ENCODE measurements around the gene KRTAP4-6. TPM values are rescaled to one million over a fixed set of nuclear protein-coding genes. Genes with fewer than 3 reads are reported as not detected.
"Not testable (repeated sequence)": the region's sequence is repeated elsewhere in the genome, so short reads cannot be mapped to it uniquely, and the experiment has no call there.

Gene KRTAP4-6
- not detected in 2 replicates for total RNA-seq (2014; rRNA removed; shearing (Covaris generic))

DNA sequence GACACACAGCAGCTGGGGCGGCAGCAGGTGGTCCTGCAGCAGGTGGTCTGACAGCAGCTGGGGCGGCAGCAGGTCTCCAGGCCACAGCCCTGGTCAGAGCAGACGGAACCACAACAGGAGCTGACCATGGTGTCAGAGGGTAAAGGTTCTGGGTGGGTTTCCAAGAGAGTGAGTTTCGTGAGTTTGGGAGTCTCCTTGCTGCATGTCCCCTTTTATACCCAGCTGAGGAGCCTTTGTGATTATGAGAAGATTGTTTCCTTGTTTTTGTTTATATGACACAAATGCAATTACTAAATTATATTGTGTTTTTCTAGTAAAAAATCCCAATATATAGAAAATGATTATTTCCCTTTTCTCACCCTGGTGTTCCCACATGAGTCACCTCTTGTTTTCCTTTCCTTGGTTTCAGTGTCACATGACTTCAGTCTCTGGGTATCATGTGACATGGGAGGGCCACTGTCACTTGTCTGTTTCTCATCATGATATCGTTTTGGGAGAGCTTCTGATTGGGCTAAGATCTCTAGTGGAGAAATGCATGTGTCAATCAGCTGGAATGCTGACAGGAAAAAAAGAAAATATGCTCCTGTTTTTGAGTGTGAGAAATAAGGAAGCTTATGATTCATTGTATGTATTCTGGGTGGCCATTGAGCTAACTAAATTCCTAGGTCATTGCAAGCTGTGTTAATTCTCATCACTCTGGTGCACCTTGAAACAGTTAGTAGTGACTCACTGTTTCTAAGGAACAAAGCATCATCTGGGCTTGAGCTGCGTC lies at the start of gene KRTAP4-6:
TSS of gene KRTAP4-6 (minus strand) at position 185 of the 772 bp plus-strand sequence. CDS start at position 128, 57 bp downstream.
- Histone ChIP-seq H3K27ac (peak within 1 kb of the TSS; percentile 23; the same call in 1 of the 2 replicates), H3K4me1 (no peaks in the 10 kb centered on the region), H3K9me3 (replicated peaks) (peaks cover 11% of the 10 kb centered on the region), H3K36me3 (no peaks in the 10 kb centered on the region), H3K4me3 (no peak within 1 kb of the TSS), H3K27me3 (no peaks in the 10 kb centered on the region)
- peak in 1 of 2 experiments; percentile 11 for DNase-seq

GRCh38 chr17:41189837-41190318 lies 49.5 kb upstream of the KRTAP4-6 start, which contains the start of gene KRTAP9-1:
Gene KRTAP9-1 (plus strand): TSS chr17:41189887. CDS start chr17:41189887, 0 bp downstream.
- H3K27ac ChIP-seq: peak within 1 kb of the TSS; percentile 45; the same call in 1 of the 2 replicates
- H3K4me1 ChIP-seq: peaks cover 16% of the 10 kb centered on the region
- DNase-seq: peak in 1 of 2 experiments; percentile 11
- H3K36me3 ChIP-seq; H3K4me3 ChIP-seq; H3K27me3 ChIP-seq; H3K9me3 ChIP-seq (replicated peaks): not testable (repeated sequence)

DNA sequence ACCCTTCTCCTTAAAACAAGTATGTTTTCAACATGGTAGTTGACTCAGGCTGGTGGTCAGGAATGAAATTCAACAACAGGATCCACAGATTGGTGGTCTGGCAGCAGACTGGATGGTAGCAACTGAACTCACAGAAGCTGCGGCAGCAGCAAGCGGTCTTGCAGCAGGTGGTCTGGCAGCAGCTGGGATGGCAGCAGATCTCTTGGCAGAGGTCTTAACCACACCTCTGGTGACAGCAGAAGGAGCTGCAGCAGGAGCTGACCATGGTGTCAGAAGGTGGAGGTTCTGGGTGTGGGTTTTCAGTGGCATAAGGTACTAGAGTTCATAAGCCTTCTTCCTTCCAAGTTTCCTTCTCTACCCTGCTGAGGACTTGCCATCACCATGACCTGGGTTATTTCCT lies 46.5 kb upstream of the KRTAP4-6 start:
- H3K36me3 ChIP-seq: no peaks in the 10 kb centered on the region
- H3K4me1 ChIP-seq: peaks cover 30% of the 10 kb centered on the region
- DNase-seq: peak; percentile 54 to 61
- no peaks in the 10 kb centered on the region; the same call in 1 of the 2 replicates for H3K9me3 ChIP-seq (replicated peaks)
- no peak overlapping the region for H3K4me3 ChIP-seq
- no peaks in the 10 kb centered on the region for H3K27me3 ChIP-seq
- no peak overlapping the region for H3K27ac ChIP-seq

DNA sequence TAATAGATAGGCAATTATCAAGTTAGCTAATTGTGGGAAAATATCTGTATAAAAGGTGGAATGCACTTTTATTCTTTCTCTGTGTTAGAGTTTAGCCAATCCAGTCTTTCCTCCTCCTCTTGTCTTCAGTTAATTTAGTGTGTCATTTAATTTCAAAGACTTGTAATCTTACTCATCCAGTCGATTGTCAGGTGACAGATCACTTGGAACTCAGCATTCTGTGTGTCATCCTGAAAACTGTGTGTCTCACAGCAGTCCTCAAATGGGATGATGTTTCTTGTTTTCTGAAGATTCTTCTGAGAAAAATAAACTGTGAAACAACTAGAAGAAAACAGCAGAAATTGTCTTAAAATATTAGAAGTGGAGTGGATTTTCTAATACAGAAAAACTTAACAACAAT lies 44.7 kb upstream of the KRTAP4-6 start:
- no peak for DNase-seq
- H3K4me1 ChIP-seq: peaks cover 24% of the 10 kb centered on the region
- no peaks in the 10 kb centered on the region for H3K36me3 ChIP-seq
- no peaks in the 10 kb centered on the region for H3K9me3 ChIP-seq (replicated peaks)
- no peak overlapping the region for H3K4me3 ChIP-seq
- H3K27ac ChIP-seq: peak overlapping the region; percentile 24; the same call in 1 of the 2 replicates
- H3K27me3 ChIP-seq: no peaks in the 10 kb centered on the region

GRCh38 chr17:41184480-41184961 lies 44.2 kb upstream of the KRTAP4-6 start, which contains the start of gene KRTAP4-1:
Gene KRTAP4-1 (minus strand): TSS chr17:41184911. CDS start chr17:41184854, 57 bp downstream.
- Histone ChIP-seq H3K27ac (peak within 1 kb of the TSS; percentile 45), H3K27me3 (no peaks in the 10 kb centered on the region), H3K4me1 (peaks cover 24% of the 10 kb centered on the region), H3K4me3 (no peak within 1 kb of the TSS), H3K9me3 (replicated peaks) (no peaks in the 10 kb centered on the region), H3K36me3 (no peaks in the 10 kb centered on the region)
- peak; percentile 95 for DNase-seq

GRCh38 chr17:41178843-41179616 lies 38.7 kb upstream of the KRTAP4-6 start:
- peak overlapping the region; percentile 45; the same call in 1 of the 2 replicates for H3K27ac ChIP-seq
- DNase-seq: no peak
- no peaks in the 10 kb centered on the region for H3K36me3 ChIP-seq
- H3K9me3 ChIP-seq (replicated peaks): peaks cover 3% of the 10 kb centered on the region; the same call in 1 of the 2 replicates
- H3K4me1 ChIP-seq: peaks cover 21% of the 10 kb centered on the region
- no peaks in the 10 kb centered on the region for H3K27me3 ChIP-seq
- H3K4me3 ChIP-seq: no peak overlapping the region

DNA sequence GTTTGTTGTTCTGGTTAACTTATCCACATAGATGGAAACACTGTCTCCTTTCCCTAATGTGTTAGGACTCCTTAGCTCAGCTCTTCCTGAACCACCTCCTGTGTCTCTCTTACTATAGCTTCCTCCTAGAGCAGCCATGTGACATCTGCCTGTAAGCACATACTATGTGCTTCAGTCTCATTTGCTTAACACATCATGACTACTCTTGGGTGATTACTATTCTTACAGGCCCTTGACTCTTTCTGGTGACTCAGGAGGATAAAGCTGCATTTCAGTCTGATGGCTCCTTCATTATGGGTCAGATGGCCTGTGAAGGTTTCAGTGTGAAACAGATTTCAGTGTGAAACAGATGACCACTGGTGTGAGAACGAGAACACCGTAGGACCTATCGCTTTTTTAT lies 38.0 kb upstream of the KRTAP4-6 start:
- no peak overlapping the region for H3K4me3 ChIP-seq
- no peaks in the 10 kb centered on the region for H3K27me3 ChIP-seq
- peak overlapping the region; percentile 45 for H3K27ac ChIP-seq
- no peaks in the 10 kb centered on the region for H3K36me3 ChIP-seq
- H3K4me1 ChIP-seq: peaks cover 16% of the 10 kb centered on the region
- DNase-seq: no peak
- H3K9me3 ChIP-seq (replicated peaks): peaks cover 3% of the 10 kb centered on the region; the same call in 1 of the 2 replicates

DNA sequence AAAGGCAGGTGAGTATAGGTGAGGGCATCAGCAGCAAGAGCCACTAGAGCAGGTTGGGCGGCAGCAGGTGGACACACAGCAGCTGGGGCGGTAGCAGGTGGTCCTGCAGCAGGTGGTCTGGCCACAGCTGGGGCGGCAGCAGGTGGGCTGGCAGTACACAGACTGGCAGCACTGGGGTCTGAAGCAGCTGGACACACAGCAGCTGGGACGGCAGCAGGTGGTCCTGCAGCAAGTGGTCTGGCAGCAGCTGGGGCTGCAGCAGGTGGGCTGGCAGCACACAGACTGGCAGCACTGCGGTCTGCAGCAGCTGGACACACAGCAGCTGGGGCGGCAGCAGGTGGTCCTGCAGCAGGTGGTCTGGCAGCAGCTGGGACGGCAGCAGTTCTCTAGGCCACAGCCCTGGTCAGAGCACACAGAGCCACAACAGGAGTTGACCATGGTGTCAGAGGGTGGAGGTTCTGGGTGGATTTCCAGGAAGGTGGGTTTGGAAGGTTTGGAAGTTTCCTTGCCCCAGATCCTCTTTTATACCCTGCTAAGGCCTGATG lies 37.5 kb upstream of the KRTAP4-6 start, which contains the start of gene KRTAP4-2:
TSS of gene KRTAP4-2 (minus strand) at position 495 of the 545 bp plus-strand sequence. CDS start at position 438, 57 bp downstream.
- Histone ChIP-seq H3K27ac (peak within 1 kb of the TSS; percentile 45), H3K4me3 (no peak within 1 kb of the TSS), H3K36me3 (no peaks in the 10 kb centered on the region), H3K4me1 (peaks cover 12% of the 10 kb centered on the region), H3K9me3 (replicated peaks) (peaks cover 3% of the 10 kb centered on the region; the same call in 1 of the 2 replicates), H3K27me3 (no peaks in the 10 kb centered on the region)
- DNase-seq: peak; percentile 56 to 73

DNA sequence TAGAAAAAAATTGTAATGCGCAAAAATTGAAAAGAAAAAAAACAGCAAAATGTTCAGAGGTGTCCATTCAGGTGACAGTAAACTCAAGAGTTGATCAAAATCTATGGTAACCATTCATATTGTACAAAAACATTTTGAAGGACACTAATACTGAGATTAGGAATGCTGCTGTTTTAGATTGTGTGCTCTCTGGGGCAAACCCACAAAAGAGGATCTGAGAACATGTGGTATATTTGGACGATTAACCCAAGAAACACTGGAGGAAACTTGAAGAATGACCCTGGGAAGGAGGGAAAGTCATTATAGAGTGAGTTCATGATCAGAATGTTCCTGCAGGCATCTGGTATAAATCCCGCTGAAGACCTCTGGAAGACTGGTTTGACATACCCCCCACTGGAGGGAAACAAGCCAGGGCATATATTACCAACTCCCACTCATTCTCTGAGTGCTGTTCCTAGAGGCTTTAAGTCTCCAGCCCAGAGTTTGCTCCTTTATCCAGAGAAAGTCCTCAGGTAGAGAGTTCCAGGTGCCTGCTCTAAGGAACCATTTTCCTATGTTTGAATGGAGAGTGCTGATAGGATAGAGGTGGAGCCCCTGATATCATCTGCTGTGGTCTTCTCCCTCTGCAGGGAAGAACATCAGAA lies 36.5 kb upstream of the KRTAP4-6 start:
- H3K4me1 ChIP-seq: peaks cover 12% of the 10 kb centered on the region
- DNase-seq: no peak
- H3K9me3 ChIP-seq (replicated peaks): peaks cover 3% of the 10 kb centered on the region; the same call in 1 of the 2 replicates
- no peak overlapping the region for H3K4me3 ChIP-seq
- H3K36me3 ChIP-seq: no peaks in the 10 kb centered on the region
- H3K27me3 ChIP-seq: no peaks in the 10 kb centered on the region
- no peak overlapping the region; the same call in 1 of the 2 replicates for H3K27ac ChIP-seq

- Histone ChIP-seq H3K27ac (no peak overlapping the region), H3K4me1 (no peaks in the 10 kb centered on the region), H3K27me3 (no peaks in the 10 kb centered on the region)
Measured at GRCh38 chr17:41171886-41172285, 31.5 kb upstream of the KRTAP4-6 start.

DNA sequence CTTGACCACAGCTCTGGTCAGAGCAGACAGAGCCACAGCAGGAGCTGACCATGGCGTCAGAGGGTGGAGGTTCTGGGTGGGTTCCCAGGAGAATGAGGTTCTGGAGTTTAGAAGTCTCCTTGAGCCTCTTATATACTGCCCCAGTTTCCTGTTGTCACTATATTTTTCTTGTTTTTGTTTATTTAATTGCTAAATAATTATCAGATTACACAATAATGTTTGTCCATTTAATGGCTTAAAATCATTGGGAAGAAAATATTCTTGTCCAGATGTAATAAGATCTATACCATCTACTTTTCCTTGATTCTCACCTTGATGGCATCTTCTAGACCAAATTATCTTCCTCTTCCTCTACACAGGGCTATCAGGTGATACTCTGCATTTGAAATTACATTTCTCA lies 27.8 kb upstream of the KRTAP4-6 start, which contains the start of gene KRTAP4-3:
TSS of gene KRTAP4-3 (minus strand) at position 101 of the 400 bp plus-strand sequence. CDS start at position 52, 49 bp downstream.
- H3K4me1 ChIP-seq: no peaks in the 10 kb centered on the region
- H3K4me3 ChIP-seq: no peak within 1 kb of the TSS
- H3K36me3 ChIP-seq: no peaks in the 10 kb centered on the region
- no peaks in the 10 kb centered on the region for H3K27me3 ChIP-seq
- no peak within 1 kb of the TSS for H3K27ac ChIP-seq
- DNase-seq: no peak
- no peaks in the 10 kb centered on the region for H3K9me3 ChIP-seq (replicated peaks)

More at GRCh38 chr17:41171886-41172285, 31.5 kb upstream of the KRTAP4-6 start:
- Histone ChIP-seq H3K9me3 (replicated peaks) (no peaks in the 10 kb centered on the region), H3K4me3 (no peak overlapping the region), H3K36me3 (no peaks in the 10 kb centered on the region)
- DNase-seq: no peak

- H3K4me3 ChIP-seq: no peak overlapping the region
- H3K27me3 ChIP-seq: no peaks in the 10 kb centered on the region
- H3K36me3 ChIP-seq: no peaks in the 10 kb centered on the region
- H3K27ac ChIP-seq: no peak overlapping the region
- no peaks in the 10 kb centered on the region for H3K9me3 ChIP-seq (replicated peaks)
- peak; percentile 70 to 71 for DNase-seq
- no peaks in the 10 kb centered on the region for H3K4me1 ChIP-seq
Measured at GRCh38 chr17:41167561-41167960, 27.2 kb upstream of the KRTAP4-6 start.

- no peak overlapping the region for H3K27ac ChIP-seq
- no peaks in the 10 kb centered on the region for H3K36me3 ChIP-seq
- H3K27me3 ChIP-seq: no peaks in the 10 kb centered on the region
- H3K9me3 ChIP-seq (replicated peaks): no peaks in the 10 kb centered on the region
- H3K4me3 ChIP-seq: no peak overlapping the region
- DNase-seq: no peak
- no peaks in the 10 kb centered on the region for H3K4me1 ChIP-seq
Measured at GRCh38 chr17:41163828-41164227, 23.5 kb upstream of the KRTAP4-6 start.

DNA sequence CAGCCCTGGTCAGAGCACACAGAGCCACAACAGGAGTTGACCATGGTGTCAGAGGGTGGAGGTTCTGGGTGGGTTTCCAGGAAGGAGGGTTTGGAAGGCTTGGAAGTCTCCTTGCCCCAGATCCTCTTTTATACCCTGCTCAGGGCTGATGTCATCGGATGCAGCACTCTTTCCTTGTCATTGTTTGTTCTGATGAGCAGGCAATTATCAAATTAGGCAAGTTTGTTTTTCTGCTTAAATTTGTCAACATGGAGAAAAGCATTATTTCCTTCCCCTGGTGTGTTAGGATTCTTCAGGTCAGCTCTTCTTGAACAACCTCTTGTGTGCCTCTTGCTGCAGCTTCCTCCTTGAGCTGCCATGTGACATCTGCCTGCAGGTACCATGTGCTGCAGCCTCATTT lies 20.3 kb upstream of the KRTAP4-6 start, which contains the start of gene KRTAP4-4:
TSS of gene KRTAP4-4 (minus strand) at position 101 of the 400 bp plus-strand sequence. CDS start at position 44, 57 bp downstream.
- no peaks in the 10 kb centered on the region for H3K9me3 ChIP-seq (replicated peaks)
- no peaks in the 10 kb centered on the region for H3K27me3 ChIP-seq
- no peak within 1 kb of the TSS for H3K27ac ChIP-seq
- no peaks in the 10 kb centered on the region for H3K36me3 ChIP-seq
- no peak within 1 kb of the TSS for H3K4me3 ChIP-seq
- no peaks in the 10 kb centered on the region for H3K4me1 ChIP-seq
- DNase-seq: no peak

All from SJCRH30 (cell line).